H1 (cell line): ENCODE results near the gene TAF8. TPM values are rescaled to one million over a fixed set of nuclear protein-coding genes. Genes with fewer than 3 reads are reported as not detected.

Experiments
- CHD2 ChIP-seq: IDR thresholded peaks from 2 replicates; pipeline ENCODE4 v1.6.1; 2012; ENCODE audit warnings: low read length, improper control_type of control experiment
- EP300 ChIP-seq, 2 experiments: IDR thresholded peaks; 1 replicate in 1 of 2; 2 replicates in 1 of 2; pipeline ENCODE4 v1.6.1; 2011 to 2012; ENCODE audit warnings: low read depth in 2 of 2, low read length in 2 of 2, mild to moderate bottlenecking in 2 of 2, borderline replicate concordance in 1 of 2, inconsistent platforms in 1 of 2, moderate library complexity in 1 of 2
- GTF2F1 ChIP-seq: IDR thresholded peaks from 2 replicates; pipeline ENCODE4 v1.6.1; 2012; ENCODE audit warnings: low read depth, low read length, improper control_type of control experiment, borderline replicate concordance
- KDM1A ChIP-seq: fragments of 200-600, 300-600 bp; sonication (generic); IDR thresholded peaks from 2 replicates; pipeline ENCODE4 v1.7.1; 2016; ENCODE audit warnings: mild to moderate bottlenecking, low read length, borderline replicate concordance
- POLR2A ChIP-seq, 2 experiments: IDR thresholded peaks; 1 replicate in 1 of 2; 2 replicates in 1 of 2; pipeline ENCODE4 v1.6.1; 2011; ENCODE audit warnings: low read depth in 2 of 2, low read length in 2 of 2, mild to moderate bottlenecking in 2 of 2; ENCODE audit errors: control extremely low read depth in 1 of 2
- TCF12 ChIP-seq: IDR thresholded peaks from 2 replicates; pipeline ENCODE4 v1.6.1; 2011; ENCODE audit warnings: low read depth, mild to moderate bottlenecking, low read length
- TEAD4 ChIP-seq: IDR thresholded peaks from 2 replicates; pipeline ENCODE4 v1.6.1; 2012; ENCODE audit warnings: low read depth, low read length, inconsistent platforms, mixed read lengths
- polyA plus RNA-seq, 7 experiments: library from polyadenylated mRNA; depleted of rRNA in 3 of 7; stranded (reverse) in 5 of 7; unstranded in 2 of 7; fragments of >200 nt in 5 of 7; fragments of 200-250 nt in 2 of 7; gene quantifications; 1 replicate in 5 of 7; 2 replicates in 1 of 7; 4 replicates in 1 of 7; pipeline versions ENCODE4 v1.2.1 to v1.2.3, GENCODE V29; 2011 to 2013; ENCODE audit warnings: missing spikeins in 2 of 7, mixed read lengths in 2 of 7
- total RNA-seq: library from RNA; stranded (reverse); fragmentation: NEBNext Ultra II Directional; extraction: Animal tissue kit (Norgen Biotek cat#: 25700); gene quantifications from 2 replicates; pipeline ENCODE4 v1.2.1, GENCODE V29; 2021
- TF ChIP-seq, protein P1 (sequence below): IDR thresholded peaks from 2 replicates; pipeline ENCODE4 v1.6.1; 2012; ENCODE audit warnings: inconsistent platforms

Gene TAF8
- total and polyA plus RNA-seq, 2 of the 8 experiments (the other 6 are each of a cell fraction or from before 2014, with no cell fraction given), result 32.2 to 34.0 TPM

DNA sequence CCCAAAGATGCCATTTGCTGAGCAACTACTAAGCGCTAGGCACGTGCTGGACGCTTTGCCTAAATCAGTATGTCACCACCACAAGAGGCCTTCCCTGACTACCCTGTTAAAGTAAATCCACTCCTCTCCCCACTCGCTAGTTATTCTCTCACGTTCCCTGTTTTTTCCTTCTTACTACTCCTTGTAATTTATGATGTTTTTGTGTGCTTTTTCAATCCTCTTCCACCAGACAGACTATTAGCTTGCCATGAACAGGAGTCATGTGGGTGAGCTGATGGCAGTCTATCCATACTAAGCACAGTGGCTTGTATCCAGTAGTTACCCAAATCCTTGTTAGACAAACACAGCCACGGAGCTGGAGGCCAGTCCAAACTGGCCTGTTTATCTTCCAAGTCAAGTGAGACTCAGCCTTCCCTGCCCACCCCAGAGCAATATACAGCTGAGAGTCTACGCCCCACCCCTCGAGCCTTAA lies 50.9 kb downstream of the TAF8 start (continued):
- no peak for TF ChIP-seq TCF12
- TF ChIP-seq TEAD4, result no peak
- no peak for TF ChIP-seq GTF2F1
- TF ChIP-seq POLR2A (IDR thresholded peaks at IDR 0.05; ENCODE audit: control extremely low read depth in 1 of 2, low read depth in 2 of 2, low read length in 2 of 2), result no peak
- TF ChIP-seq EP300 (IDR thresholded peaks at IDR 0.05; ENCODE audit: borderline replicate concordance in 1 of 2, low read depth in 2 of 2, low read length in 2 of 2), result no peak
- TF ChIP-seq KDM1A, result no peak
- TF ChIP-seq CHD2, result no peak
- TF ChIP-seq, protein P1, sequence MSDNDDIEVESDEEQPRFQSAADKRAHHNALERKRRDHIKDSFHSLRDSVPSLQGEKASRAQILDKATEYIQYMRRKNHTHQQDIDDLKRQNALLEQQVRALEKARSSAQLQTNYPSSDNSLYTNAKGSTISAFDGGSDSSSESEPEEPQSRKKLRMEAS, result no peak
